ENCODE data around the gene TBXA2R. TPM values are rescaled to one million over a fixed set of nuclear protein-coding genes. Genes with fewer than 3 reads are reported as not detected.

Gene TBXA2R
- total and polyA plus RNA-seq, 2 donors (not counting 3 experiments of a cell fraction or from before 2014, with no cell fraction given) = 2.4 to 2.9 TPM

- Histone ChIP-seq H3K79me2 (ENCODE audit: control insufficient read depth, insufficient read depth, low read length) (no peaks in the 10 kb centered on the region), H3K9me3 (replicated peaks; ENCODE audit: control insufficient read depth, insufficient read depth, low read length) (no peaks in the 10 kb centered on the region), H3K27ac (ENCODE audit: insufficient read depth, low read depth, low read length) (no peak overlapping the region), H3K9ac (replicated peaks; ENCODE audit: extremely low read depth, insufficient read depth, low read length) (no peak overlapping the region), H3K4me1 (ENCODE audit: control insufficient read depth, extremely low read depth, insufficient read depth, low read length) (no peaks in the 10 kb centered on the region), H3K4me2 (ENCODE audit: insufficient read depth, low read length) (no peak overlapping the region), H3K9me1 (replicated peaks; ENCODE audit: control insufficient read depth, extremely low read depth, insufficient read depth, low read length) (no peaks in the 10 kb centered on the region), H3K27me3 (ENCODE audit: control insufficient read depth in 2 of 2, insufficient read depth in 2 of 2, low read length in 2 of 2) (no peaks in the 10 kb centered on the region), H2AFZ (ENCODE audit: low read depth, low read length) (no peak overlapping the region), H3K4me3 (replicated peaks in 1 of 3; ENCODE audit: insufficient read depth in 1 of 3, low read depth in 1 of 3, low read length in 3 of 3) (no peak overlapping the region), H4K20me1 (replicated peaks; ENCODE audit: control insufficient read depth, extremely low read depth, insufficient read depth, low read length) (no peaks in the 10 kb centered on the region), H3K36me3 (ENCODE audit: control insufficient read depth in 2 of 2, extremely low read depth in 1 of 2, insufficient read depth in 2 of 2, low read length in 2 of 2) (peaks cover 8 to 36% of the 10 kb centered on the region in 2 experiments)
- BruUV-seq (replicated peaks) = no TSS peak
- FAIRE-seq (no peak), DNase-seq (ENCODE audit: low read depth, low spot score) (no peak)
- POLR2A ChIA-PET = no interaction called here
- intact Hi-C loops (cut with micrococcal nuclease) = no loop called here
- dilution Hi-C loops (cut with MboI; ENCODE audit: extremely low pct_ligation_motif_present, low sequenced_read_pairs) = no loop called here
- CTCF ChIA-PET = no interaction called here
- TF ChIP-seq MAX (IDR thresholded peaks at IDR 0.05; ENCODE audit: insufficient read depth, insufficient read length) = no peak
- no peak for TF ChIP-seq POLR2A (IDR thresholded peaks at IDR 0.05; ENCODE audit: low read depth, low read length)
- no peak for TF ChIP-seq GATA2 (IDR thresholded peaks at IDR 0.05; ENCODE audit: insufficient read depth, insufficient read length, low read depth, low read length)
- no peak for TF ChIP-seq CTCF (IDR thresholded peaks at IDR 0.05; ENCODE audit: extremely low read depth in 1 of 2, insufficient read depth in 1 of 2, low read depth in 1 of 2, low read length in 2 of 2)
- no peak for TF ChIP-seq FOS (IDR thresholded peaks at IDR 0.05; ENCODE audit: borderline replicate concordance, insufficient read depth, low read length)
- no peak for TF ChIP-seq EZH2 (IDR thresholded peaks at IDR 0.05; ENCODE audit: borderline replicate concordance, low read depth, low read length, severe bottlenecking)
- TF ChIP-seq MYC (IDR thresholded peaks at IDR 0.05; ENCODE audit: low read depth, low read length) = no peak
- no peak for TF ChIP-seq POLR2AphosphoS5 (IDR thresholded peaks at IDR 0.05; ENCODE audit: insufficient read depth, low read depth, low read length)
- TF ChIP-seq JUN (IDR thresholded peaks at IDR 0.05; ENCODE audit: borderline replicate concordance, insufficient read depth, insufficient read length, low read depth) = no peak
Measured at GRCh38 chr19:3634496-3635045, 27.9 kb upstream of the TBXA2R start.

Measured in endothelial cell of umbilical vein (primary cell).